Tibial artery (tissue), 4 donors: ENCODE data around the gene SKAP1.

Experiments used
- DNase-seq, 2 donors: peaks; one replicate each; pipeline ENCODE4 v3.0.0-alpha.2; 2019
- H3K27ac ChIP-seq, 2 donors: fragments of 200-600 bp; sonication (generic) in 1 of 2; 1 replicate in 1 of 2; 2 replicates in 1 of 2; pipeline ENCODE4 v1.5.1; 2018 to 2019; ENCODE audit warnings: mild to moderate bottlenecking in 1 of 2
- H3K27me3 ChIP-seq, 2 donors: fragments of 200-600 bp; sonication (generic) in 1 of 2; one replicate each; pipeline versions ENCODE4 v1.5.1 to v1.6.0; 2016 to 2019
- H3K36me3 ChIP-seq, 3 donors: fragments of 200-600 bp; sonication (generic) in 2 of 3; one replicate each; pipeline ENCODE4 v1.5.1; 2016 to 2019; ENCODE audit warnings: mild to moderate bottlenecking in 2 of 3
- H3K4me1 ChIP-seq, 4 donors: fragments of 200-600 bp; sonication (generic) in 2 of 4; 1 replicate in 3 of 4; 2 replicates in 1 of 4; pipeline ENCODE4 v1.5.1; 2016 to 2019
- H3K4me3 ChIP-seq, 2 donors: fragments of 200-600 bp; sonication (generic) in 1 of 2; 1 replicate in 1 of 2; 2 replicates in 1 of 2; pipeline ENCODE4 v1.5.1; 2018 to 2019; ENCODE audit warnings: mild to moderate bottlenecking in 2 of 2
- H3K9me3 ChIP-seq, 3 donors: fragments of 200-600 bp; sonication (generic) in 1 of 3; one replicate each; pipeline ENCODE4 v1.5.1; 2016 to 2019
- intact Hi-C: fragments of 100-400 bp; cut with DNase I; formaldehyde crosslinking; loops from one replicate; pipeline ENCODE4 v1.15.0; 2023; ENCODE audit warnings: low total_unique reads
- TF ChIP-seq, protein P1 (sequence below), 2 experiments: fragments of 200-600 bp in 1 of 2; fragments of 450-650 bp in 1 of 2; IDR thresholded peaks; one replicate each; pipeline ENCODE4 v1.5.1; 2017 to 2019; ENCODE audit warnings: antibody characterized with exemption in 2 of 2, mild to moderate bottlenecking in 1 of 2, moderate library complexity in 1 of 2

SKAP1 gene

DNA sequence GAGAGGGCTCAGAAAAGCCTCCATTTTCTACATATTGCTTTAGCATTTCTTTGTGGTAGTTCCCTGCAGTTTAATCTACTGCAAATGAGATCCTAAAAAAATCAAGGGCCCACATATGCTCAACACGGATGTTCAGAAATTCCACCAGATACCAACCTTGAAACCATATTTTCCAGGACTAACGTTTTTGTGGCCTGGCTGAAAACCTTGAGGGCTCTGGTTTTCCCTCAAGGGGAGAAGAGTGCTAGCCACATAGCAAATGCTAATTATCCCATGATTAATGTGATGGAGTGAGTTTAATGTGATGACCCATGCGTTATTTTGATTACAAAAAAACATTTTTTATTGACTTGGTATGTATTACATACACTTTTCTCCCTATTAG, 253.6 kb downstream of the SKAP1 start:
- Histone ChIP-seq H3K27ac (no peak overlapping the region), H3K4me3 (no peak overlapping the region), H3K4me1 (peaks cover 0 to 11% (median 0%) of the 10 kb centered on the region in 4 donors), H3K36me3 (no peaks in the 10 kb centered on the region), H3K27me3 (peaks cover 0 to under 1% of the 10 kb centered on the region in 2 donors), H3K9me3 (no peaks in the 10 kb centered on the region)
- intact Hi-C loops: no loop called here
- TF ChIP-seq, protein P1, sequence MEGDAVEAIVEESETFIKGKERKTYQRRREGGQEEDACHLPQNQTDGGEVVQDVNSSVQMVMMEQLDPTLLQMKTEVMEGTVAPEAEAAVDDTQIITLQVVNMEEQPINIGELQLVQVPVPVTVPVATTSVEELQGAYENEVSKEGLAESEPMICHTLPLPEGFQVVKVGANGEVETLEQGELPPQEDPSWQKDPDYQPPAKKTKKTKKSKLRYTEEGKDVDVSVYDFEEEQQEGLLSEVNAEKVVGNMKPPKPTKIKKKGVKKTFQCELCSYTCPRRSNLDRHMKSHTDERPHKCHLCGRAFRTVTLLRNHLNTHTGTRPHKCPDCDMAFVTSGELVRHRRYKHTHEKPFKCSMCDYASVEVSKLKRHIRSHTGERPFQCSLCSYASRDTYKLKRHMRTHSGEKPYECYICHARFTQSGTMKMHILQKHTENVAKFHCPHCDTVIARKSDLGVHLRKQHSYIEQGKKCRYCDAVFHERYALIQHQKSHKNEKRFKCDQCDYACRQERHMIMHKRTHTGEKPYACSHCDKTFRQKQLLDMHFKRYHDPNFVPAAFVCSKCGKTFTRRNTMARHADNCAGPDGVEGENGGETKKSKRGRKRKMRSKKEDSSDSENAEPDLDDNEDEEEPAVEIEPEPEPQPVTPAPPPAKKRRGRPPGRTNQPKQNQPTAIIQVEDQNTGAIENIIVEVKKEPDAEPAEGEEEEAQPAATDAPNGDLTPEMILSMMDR (IDR thresholded peaks at IDR 0.05): no peak
- DNase-seq: no peak

DNA sequence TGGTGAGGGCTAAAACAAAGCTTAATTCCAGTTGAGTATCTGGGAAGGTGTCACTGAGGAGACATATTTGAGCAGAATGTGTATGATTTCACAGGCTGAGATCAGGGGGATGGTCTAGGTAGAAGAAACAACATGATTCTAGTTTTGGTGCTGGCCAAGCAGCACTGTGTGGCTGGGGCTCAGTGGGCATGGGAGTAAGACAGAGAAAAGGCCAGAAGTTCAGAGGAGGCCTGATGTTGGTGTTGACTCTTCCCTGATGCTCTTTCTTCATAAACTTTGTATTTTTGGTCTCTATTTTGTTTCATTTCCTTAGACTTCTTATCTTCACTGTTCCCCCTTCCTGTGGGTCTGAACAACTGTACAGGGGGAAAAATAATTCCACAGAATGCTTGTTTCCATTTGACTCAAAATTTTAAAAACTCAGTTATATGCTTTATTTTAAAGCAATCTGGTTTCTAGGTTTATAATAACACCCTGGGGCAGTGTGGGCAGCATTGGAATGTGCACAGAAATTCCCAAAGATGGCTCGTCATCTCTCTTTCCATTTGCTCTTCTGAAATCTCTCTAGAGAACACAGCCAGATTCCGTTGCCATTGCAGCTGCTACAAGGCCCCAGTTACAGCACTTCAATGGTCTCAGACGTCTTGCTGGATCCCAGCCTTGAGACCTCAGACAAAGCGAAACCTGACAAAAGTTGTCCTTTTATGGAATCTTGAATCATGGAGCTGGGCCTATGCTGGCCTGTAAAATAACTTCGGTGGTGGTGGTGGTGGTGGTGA, 254.1 kb downstream of the SKAP1 start:
- TF ChIP-seq, protein P1 (IDR thresholded peaks at IDR 0.05): no peak
- peaks cover 0 to 11% (median 0%) of the 10 kb centered on the region in 4 donors for H3K4me1 ChIP-seq
- intact Hi-C loops: no loop called here
- no peak for DNase-seq
- H3K36me3 ChIP-seq: no peaks in the 10 kb centered on the region
- peak overlapping the region in 1 of 2 donors; percentile 12 for H3K27ac ChIP-seq
- no peaks in the 10 kb centered on the region for H3K27me3 ChIP-seq
- H3K4me3 ChIP-seq: no peak overlapping the region
- H3K9me3 ChIP-seq: no peaks in the 10 kb centered on the region

DNA sequence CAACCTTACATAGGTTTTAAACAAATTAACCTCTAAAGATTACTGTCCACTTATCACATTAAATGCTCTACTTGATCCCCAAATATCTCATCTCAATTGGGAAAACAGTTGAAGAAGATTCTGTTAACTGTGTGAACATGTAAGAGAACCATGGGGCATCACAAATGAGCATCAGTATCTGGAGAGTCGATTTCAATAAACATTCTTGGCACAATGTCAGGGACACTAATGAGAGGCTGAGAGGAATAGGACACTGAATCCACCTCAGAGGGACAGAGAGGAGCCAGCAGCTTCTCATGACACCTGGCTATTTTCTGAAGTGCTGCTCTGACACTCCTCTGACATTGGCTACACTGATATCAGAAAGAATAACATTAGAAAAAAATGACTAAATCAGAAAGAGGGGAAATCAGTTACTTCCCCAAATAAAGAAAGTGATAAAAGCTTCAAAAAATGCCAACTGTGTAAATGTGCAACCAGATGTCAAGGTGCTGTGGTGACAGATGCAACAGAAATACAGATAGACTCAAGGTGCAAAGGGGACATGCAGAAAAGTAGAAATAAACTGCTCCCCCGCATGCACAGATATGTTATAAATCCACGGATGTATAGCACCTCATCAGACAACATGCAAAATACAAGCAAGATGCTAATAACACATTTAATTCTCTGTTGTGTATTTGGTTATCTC, 255.0 kb downstream of the SKAP1 start:
- Histone ChIP-seq H3K36me3 (no peaks in the 10 kb centered on the region), H3K4me1 (peaks cover 0 to 11% (median 0%) of the 10 kb centered on the region in 4 donors), H3K9me3 (no peaks in the 10 kb centered on the region), H3K4me3 (no peak overlapping the region), H3K27me3 (no peaks in the 10 kb centered on the region), H3K27ac (no peak overlapping the region)
- TF ChIP-seq, protein P1 (IDR thresholded peaks at IDR 0.05): no peak
- DNase-seq: no peak
- intact Hi-C loops: no loop called here

DNA sequence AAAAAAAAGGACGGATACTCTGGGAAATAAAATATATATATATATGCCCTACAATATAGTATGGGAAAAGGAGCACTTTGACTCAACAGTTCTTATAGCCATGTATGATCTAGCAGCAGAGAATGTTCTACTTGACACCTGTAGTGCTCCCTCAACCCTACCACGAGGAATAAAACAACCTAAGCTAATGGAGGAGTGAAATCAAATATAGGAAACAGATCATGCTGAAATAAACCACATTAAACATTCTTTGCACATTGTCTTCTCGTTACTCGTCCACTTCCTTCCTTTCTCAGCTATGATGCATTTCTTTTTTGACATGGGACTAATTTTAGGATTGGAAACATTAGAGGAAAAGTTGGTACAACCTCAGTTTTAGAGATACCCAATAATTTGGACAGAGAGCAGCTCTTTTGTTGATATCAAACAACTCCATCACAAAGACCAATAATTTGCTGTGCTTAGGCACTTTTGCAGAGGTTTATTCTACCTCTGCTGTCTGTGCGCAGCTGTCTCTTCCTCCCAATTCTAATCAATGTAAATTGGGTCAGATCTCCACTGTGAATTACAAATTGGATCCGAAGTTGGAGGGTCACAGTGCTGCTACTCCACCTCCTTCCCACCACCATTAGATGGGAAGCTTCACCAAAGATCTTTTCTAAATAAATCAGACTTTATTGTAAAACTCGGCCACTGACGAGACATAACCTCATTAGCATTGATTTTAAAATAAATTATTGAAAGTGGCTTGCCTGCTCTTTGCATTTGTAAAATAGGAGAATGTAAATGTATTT, 256.6 kb downstream of the SKAP1 start:
- no peak for DNase-seq
- no peak overlapping the region for H3K4me3 ChIP-seq
- no peaks in the 10 kb centered on the region for H3K9me3 ChIP-seq
- H3K27ac ChIP-seq: no peak overlapping the region
- no peaks in the 10 kb centered on the region for H3K36me3 ChIP-seq
- TF ChIP-seq, protein P1 (IDR thresholded peaks at IDR 0.05): no peak
- intact Hi-C loops: no loop called here
- H3K4me1 ChIP-seq: peaks cover 0 to 11% (median 0%) of the 10 kb centered on the region in 4 donors
- H3K27me3 ChIP-seq: peaks cover 0 to 5% of the 10 kb centered on the region in 2 donors

DNA sequence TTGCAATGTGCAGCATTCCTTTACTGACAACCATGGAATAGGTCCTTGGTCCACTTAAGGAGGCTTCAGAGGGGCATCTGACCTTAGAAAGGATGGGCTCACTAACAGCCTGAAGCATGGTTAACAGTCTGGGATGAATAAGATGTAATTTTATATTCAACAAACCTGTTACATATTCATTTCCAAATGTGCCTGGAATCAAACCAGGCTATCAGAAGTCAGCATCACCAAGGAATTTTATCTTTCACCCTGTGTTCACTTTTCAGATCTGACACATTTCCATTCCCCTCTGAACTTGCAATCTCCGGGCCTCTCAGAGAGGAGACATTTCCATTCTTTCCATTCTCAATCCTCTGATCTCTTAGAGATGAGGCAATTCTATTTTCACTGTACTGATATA, 260.1 kb downstream of the SKAP1 start:
- Histone ChIP-seq H3K4me1 (no peaks in the 10 kb centered on the region), H3K4me3 (no peak overlapping the region), H3K27me3 (peaks cover 0 to 11% of the 10 kb centered on the region in 2 donors), H3K9me3 (no peaks in the 10 kb centered on the region), H3K27ac (no peak overlapping the region), H3K36me3 (no peaks in the 10 kb centered on the region)
- intact Hi-C loops: no loop called here
- DNase-seq: no peak
- TF ChIP-seq, protein P1 (IDR thresholded peaks at IDR 0.05): no peak
